Type B pancreatic cell (in vitro differentiated cells): Measurements from ENCODE around the gene TSHZ2. TPM values are rescaled to one million over a fixed set of nuclear protein-coding genes. Genes with fewer than 3 reads are reported as not detected.

Experiments
- DNase-seq: peaks from one replicate; pipeline ENCODE4 v3.0.0; 2021; ENCODE audit warnings: mixed read lengths; ENCODE audit not compliant: unreplicated experiment; ENCODE audit errors: extremely low spot score
- H3K27ac Mint-ChIP-seq: 2 replicates; pipeline ENCODE4 v1.8.0; 2021; ENCODE audit warnings: mild to moderate bottlenecking, mixed read lengths
- H3K27me3 Mint-ChIP-seq: 2 replicates; pipeline ENCODE4 v1.8.0; 2021; ENCODE audit warnings: mixed read lengths
- H3K36me3 Mint-ChIP-seq: 2 replicates; pipeline ENCODE4 v1.8.0; 2021; ENCODE audit warnings: mixed read lengths
- H3K4me1 Mint-ChIP-seq: one replicate; pipeline ENCODE4 v1.8.0; 2021; ENCODE audit warnings: mixed read lengths; ENCODE audit not compliant: unreplicated experiment
- H3K4me3 Mint-ChIP-seq: 2 replicates; pipeline ENCODE4 v1.8.0; 2021; ENCODE audit warnings: mild to moderate bottlenecking, mixed read lengths
- H3K9me3 Mint-ChIP-seq: 2 replicates; pipeline ENCODE4 v1.8.0; 2021; ENCODE audit warnings: mixed read lengths
- CTCF ChIP-seq: fragments of 200-600 bp; sonication (generic); conservative IDR thresholded peaks from 2 replicates; pipeline ENCODE4 v1.5.0; 2021; ENCODE audit warnings: antibody characterized with exemption, mild to moderate bottlenecking
- total RNA-seq: library from RNA; stranded (reverse); gene quantifications from 2 replicates; pipeline ENCODE4 v1.2.1, GENCODE V29; 2021; ENCODE audit warnings: low replicate concordance

The TSHZ2 gene
- total RNA-seq, 1 donor from 2014 or later, result 45.5 TPM

GRCh38 chr20:53381568-53382262 is 409.6 kb downstream of the TSHZ2 start:
- DNase-seq, result no peak
- Mint-ChIP-seq H3K27ac (no peak overlapping the region), H3K4me1 (peaks cover 36% of the 10 kb centered on the region), H3K36me3 (no peaks in the 10 kb centered on the region), H3K9me3 (peaks cover 4% of the 10 kb centered on the region), H3K27me3 (no peaks in the 10 kb centered on the region), H3K4me3 (no peak overlapping the region)
- TF ChIP-seq CTCF, result peak; percentile 38

DNA sequence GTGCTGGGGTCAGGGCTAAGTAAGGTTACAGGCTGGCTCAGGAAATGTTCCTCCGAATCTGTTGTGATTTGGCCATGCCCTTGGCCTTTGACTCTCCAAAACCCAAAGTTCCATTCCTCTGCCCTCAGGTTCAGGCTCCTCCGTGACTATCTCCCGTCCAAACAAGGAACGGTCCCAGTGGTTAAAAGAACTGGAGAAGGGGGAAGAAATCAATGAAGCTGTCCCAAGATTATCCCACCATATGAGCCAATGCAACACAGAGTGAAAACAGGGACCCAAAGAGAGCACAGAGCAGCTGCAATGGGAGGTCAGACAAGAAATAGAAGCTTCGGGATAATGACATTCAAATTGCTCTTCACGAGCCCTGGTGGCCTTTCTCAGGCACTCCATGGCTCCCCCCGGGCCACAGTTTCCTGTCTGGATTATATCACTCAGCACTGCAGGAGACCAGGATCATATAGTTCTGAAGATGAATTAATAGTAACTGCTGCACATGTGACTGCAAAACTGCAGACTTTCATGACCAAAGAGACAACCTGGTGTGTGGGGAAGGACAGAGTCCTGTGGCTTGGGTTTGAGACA is 410.2 kb downstream of the TSHZ2 start:
- no peaks in the 10 kb centered on the region for H3K36me3 Mint-ChIP-seq
- TF ChIP-seq CTCF, result no peak
- H3K27ac Mint-ChIP-seq, result peak overlapping the region; percentile 20
- peaks cover 41% of the 10 kb centered on the region for H3K4me1 Mint-ChIP-seq
- no peak for DNase-seq
- H3K27me3 Mint-ChIP-seq, result no peaks in the 10 kb centered on the region
- H3K9me3 Mint-ChIP-seq, result no peaks in the 10 kb centered on the region
- H3K4me3 Mint-ChIP-seq, result peak overlapping the region; percentile 20

- no peak for DNase-seq
- Mint-ChIP-seq H3K27ac (no peak overlapping the region), H3K4me1 (peaks cover 43% of the 10 kb centered on the region), H3K9me3 (no peaks in the 10 kb centered on the region), H3K36me3 (no peaks in the 10 kb centered on the region), H3K4me3 (no peak overlapping the region), H3K27me3 (no peaks in the 10 kb centered on the region)
- TF ChIP-seq CTCF, result no peak
Measured at GRCh38 chr20:53383916-53384315, 411.8 kb downstream of the TSHZ2 start.

- H3K36me3 Mint-ChIP-seq, result no peaks in the 10 kb centered on the region
- H3K27ac Mint-ChIP-seq, result no peak overlapping the region
- no peaks in the 10 kb centered on the region for H3K27me3 Mint-ChIP-seq
- no peak for DNase-seq
- TF ChIP-seq CTCF, result no peak
- no peaks in the 10 kb centered on the region for H3K9me3 Mint-ChIP-seq
- H3K4me1 Mint-ChIP-seq, result peaks cover 38% of the 10 kb centered on the region
- no peak overlapping the region for H3K4me3 Mint-ChIP-seq
Measured at GRCh38 chr20:53384392-53384791, 412.2 kb downstream of the TSHZ2 start.

DNA sequence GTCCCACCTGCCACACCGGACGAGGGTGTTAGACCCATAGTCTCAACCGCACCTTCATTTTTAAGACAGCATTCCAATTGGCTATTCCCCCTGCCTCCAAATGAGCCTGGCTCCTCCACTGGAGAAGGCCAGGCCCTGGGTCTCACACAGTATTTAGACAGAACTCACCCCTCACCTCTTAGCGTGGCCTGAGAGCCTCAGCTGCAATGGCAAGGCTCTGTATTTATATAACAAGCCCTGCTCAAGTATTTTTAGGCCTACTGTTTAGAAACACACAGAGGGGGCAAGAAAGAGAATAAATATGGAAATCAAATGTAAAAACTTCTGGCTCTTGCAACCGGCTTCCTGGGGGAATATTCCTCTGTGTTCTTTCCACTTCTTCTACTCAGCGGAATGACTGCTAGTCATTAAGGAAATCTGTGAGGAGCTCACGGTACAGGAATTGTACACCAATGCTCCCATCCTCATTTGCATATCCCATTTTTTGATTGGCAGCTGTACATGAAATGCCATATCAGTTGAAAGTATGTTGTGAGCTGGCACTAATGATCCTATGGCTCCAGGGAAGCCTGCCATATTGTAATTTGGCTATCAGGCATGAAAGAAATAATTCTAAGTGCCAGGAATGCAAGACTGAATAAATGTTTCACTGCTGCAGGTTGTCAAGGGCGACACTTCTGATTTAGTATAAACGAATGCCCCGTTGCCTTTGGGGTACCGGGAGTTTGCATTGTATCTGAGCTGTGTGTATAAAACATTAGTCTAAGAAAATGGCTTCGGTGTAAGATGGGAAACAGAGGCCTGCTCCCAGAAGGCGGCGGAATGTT is 414.0 kb downstream of the TSHZ2 start:
- H3K9me3 Mint-ChIP-seq, result no peaks in the 10 kb centered on the region
- TF ChIP-seq CTCF, result no peak
- H3K4me3 Mint-ChIP-seq, result peak overlapping the region; percentile 14
- no peaks in the 10 kb centered on the region for H3K36me3 Mint-ChIP-seq
- H3K27me3 Mint-ChIP-seq, result no peaks in the 10 kb centered on the region
- H3K4me1 Mint-ChIP-seq, result peaks cover 34% of the 10 kb centered on the region
- no peak overlapping the region for H3K27ac Mint-ChIP-seq
- DNase-seq, result peak; percentile 42
